GM12873 (cell line): ENCODE data around the gene FOXP1.

Experiments
- CTCF ChIP-seq: IDR thresholded peaks from 2 replicates; pipeline ENCODE4 v1.5.1; 2012; ENCODE audit warnings: low read depth, mild to moderate bottlenecking, moderate library complexity, low read length, control low read depth; ENCODE audit not compliant: insufficient read depth; ENCODE audit errors: missing control alignments

FOXP1 gene

GRCh38 chr3:71086777-71087142, 496.8 kb downstream of the FOXP1 start:
- no peak for TF ChIP-seq CTCF

GRCh38 chr3:71083726-71084131, 499.8 kb downstream of the FOXP1 start:
- TF ChIP-seq CTCF, result no peak

- TF ChIP-seq CTCF, result no peak
Measured at GRCh38 chr3:71082833-71083232, 500.7 kb downstream of the FOXP1 start.

- TF ChIP-seq CTCF, result no peak
Measured at GRCh38 chr3:71080517-71081083, 502.9 kb downstream of the FOXP1 start.

- no peak for TF ChIP-seq CTCF
Measured at GRCh38 chr3:71078723-71079525, 504.6 kb downstream of the FOXP1 start.

- TF ChIP-seq CTCF, result no peak
Measured at GRCh38 chr3:71078199-71078598, 505.3 kb downstream of the FOXP1 start.

GRCh38 chr3:71077070-71077469, 506.5 kb downstream of the FOXP1 start:
- no peak for TF ChIP-seq CTCF
